Mesodermal cell (in vitro differentiated cells): ENCODE measurements around the gene DDAH2.
A peak's percentile ranks its signal among the peaks of the same experiment; 100 is the strongest.

Source experiments
- H3K27ac ChIP-seq: 2 replicates; pipeline ENCODE4 v1.7.0; 2013; ENCODE audit warnings: mild to moderate bottlenecking, low read depth, low read length, moderate library complexity; ENCODE audit not compliant: severe bottlenecking
- H3K36me3 ChIP-seq: 2 replicates; pipeline ENCODE4 v1.7.1; 2013; ENCODE audit warnings: mild to moderate bottlenecking, low read length, moderate library complexity; ENCODE audit not compliant: control insufficient read depth, insufficient read depth
- H3K4me1 ChIP-seq: one replicate; pipeline ENCODE4 v1.7.1; 2013; ENCODE audit warnings: mild to moderate bottlenecking, low read length; ENCODE audit not compliant: insufficient read depth, control insufficient read depth, poor library complexity, severe bottlenecking
- H3K4me3 ChIP-seq: 2 replicates; pipeline ENCODE4 v1.7.0; 2013; ENCODE audit warnings: low read length, control low read depth, mild to moderate bottlenecking; ENCODE audit not compliant: insufficient read depth, poor library complexity, severe bottlenecking; ENCODE audit errors: extremely low read depth
- H3K9me3 ChIP-seq: 2 replicates; pipeline ENCODE4 v1.7.1; 2013; ENCODE audit warnings: mild to moderate bottlenecking, low read length, moderate library complexity; ENCODE audit not compliant: control insufficient read depth
- WGBS, 2 experiments: methylation state at CpG; one replicate each; pipeline ENCODE4 v1.1.5; 2013; ENCODE audit warnings: missing lambda C conversion rate in 2 of 2; ENCODE audit not compliant: insufficient coverage in 2 of 2; 5-methylcytosine and 5-hydroxymethylcytosine counted together

DDAH2 gene

GRCh38 chr6:31739639-31740396 lies 10.7 kb upstream of the DDAH2 start, which contains the start of gene MSH5:
Gene MSH5 (plus strand): TSS chr6:31740005. CDS start chr6:31740467, 462 bp downstream.
- Histone ChIP-seq H3K4me3 (peak within 1 kb of the TSS; percentile 72), H3K9me3 (no peaks in the 10 kb centered on the region), H3K4me1 (peaks cover 33% of the 10 kb centered on the region), H3K27ac (peak within 1 kb of the TSS; percentile 82), H3K36me3 (peaks cover 36% of the 10 kb centered on the region)
- WGBS, 2 experiments = 3 to 6% methylated on average over 33 to 46 of the region's 58 CpGs

- H3K9me3 ChIP-seq = no peaks in the 10 kb centered on the region
- peaks cover 38% of the 10 kb centered on the region for H3K36me3 ChIP-seq
- peak overlapping the region; percentile 98 for H3K4me3 ChIP-seq
- WGBS, 2 experiments = 49 to 57% methylated on average over 4 of the region's 6 CpGs
- H3K4me1 ChIP-seq = peaks cover 39% of the 10 kb centered on the region
- peak overlapping the region; percentile 98 for H3K27ac ChIP-seq
Measured at GRCh38 chr6:31737991-31738979, 9.2 kb upstream of the DDAH2 start.

- Histone ChIP-seq H3K27ac (peak overlapping the region; percentile 98), H3K4me3 (peak overlapping the region; percentile 98), H3K4me1 (peaks cover 40% of the 10 kb centered on the region), H3K36me3 (peaks cover 38% of the 10 kb centered on the region), H3K9me3 (no peaks in the 10 kb centered on the region)
- 31 to 38% methylated on average over 3 to 5 of the region's 7 CpGs for WGBS, 2 experiments
Measured at GRCh38 chr6:31737315-31737990, 8.4 kb upstream of the DDAH2 start.

- Histone ChIP-seq H3K4me3 (peak overlapping the region; percentile 98), H3K27ac (peak overlapping the region; percentile 98)
Measured at GRCh38 chr6:31736768-31737314, 7.7 kb upstream of the DDAH2 start.

GRCh38 chr6:31736021-31736767 lies 7.1 kb upstream of the DDAH2 start, which contains the start of gene CLIC1:
Gene CLIC1 (minus strand): TSS chr6:31736530. CDS start chr6:31736300, 230 bp downstream.
- H3K36me3 ChIP-seq = peaks cover 38% of the 10 kb centered on the region
- peak within 1 kb of the TSS; percentile 98 for H3K4me3 ChIP-seq
- 0% methylated on average over 1 to 9 of the region's 24 CpGs for WGBS, 2 experiments
- H3K4me1 ChIP-seq = peaks cover 53% of the 10 kb centered on the region
- H3K9me3 ChIP-seq = no peaks in the 10 kb centered on the region
- peak within 1 kb of the TSS; percentile 98 for H3K27ac ChIP-seq

More at GRCh38 chr6:31736768-31737314, 7.7 kb upstream of the DDAH2 start:
- Histone ChIP-seq H3K9me3 (no peaks in the 10 kb centered on the region), H3K4me1 (peaks cover 46% of the 10 kb centered on the region), H3K36me3 (peaks cover 38% of the 10 kb centered on the region)
- WGBS, 2 experiments = 44 to 53% methylated on average over 6 to 8 of the region's 10 CpGs

- H3K36me3 ChIP-seq = peaks cover 41% of the 10 kb centered on the region
Measured at GRCh38 chr6:31734821-31735406, 5.8 kb upstream of the DDAH2 start.

GRCh38 chr6:31734247-31734820 lies 5.2 kb upstream of the DDAH2 start:
- H3K36me3 ChIP-seq = peaks cover 41% of the 10 kb centered on the region
- peak overlapping the region; percentile 98 for H3K4me3 ChIP-seq
- peak overlapping the region; percentile 98 for H3K27ac ChIP-seq
- H3K4me1 ChIP-seq = peaks cover 54% of the 10 kb centered on the region
- WGBS, 2 experiments = 0% methylated on average over 2 of the region's 2 CpGs; no CpG with 5 or more reads in 1 of the 2 experiments
- H3K9me3 ChIP-seq = no peaks in the 10 kb centered on the region

More at GRCh38 chr6:31734821-31735406, 5.8 kb upstream of the DDAH2 start:
- Histone ChIP-seq H3K27ac (peak overlapping the region; percentile 98), H3K9me3 (no peaks in the 10 kb centered on the region), H3K4me1 (peaks cover 54% of the 10 kb centered on the region), H3K4me3 (peak overlapping the region; percentile 98)
- 0% methylated on average over 13 to 16 of the region's 18 CpGs for WGBS, 2 experiments

- WGBS, 2 experiments = 92 to 96% methylated on average over 4 of the region's 4 CpGs
- H3K36me3 ChIP-seq = peaks cover 43% of the 10 kb centered on the region
- H3K27ac ChIP-seq = peak overlapping the region; percentile 98
- H3K4me3 ChIP-seq = peak overlapping the region; percentile 98
- H3K4me1 ChIP-seq = peaks cover 50% of the 10 kb centered on the region
- no peaks in the 10 kb centered on the region for H3K9me3 ChIP-seq
Measured at GRCh38 chr6:31733734-31734133, 4.6 kb upstream of the DDAH2 start.

- Histone ChIP-seq H3K4me3 (no peak overlapping the region), H3K4me1 (peaks cover 36% of the 10 kb centered on the region), H3K36me3 (peaks cover 60% of the 10 kb centered on the region), H3K27ac (peak overlapping the region; percentile 5), H3K9me3 (no peaks in the 10 kb centered on the region)
- 50 to 60% methylated on average over 1 to 2 of the region's 3 CpGs for WGBS, 2 experiments
Measured at GRCh38 chr6:31732029-31732428, 2.9 kb upstream of the DDAH2 start.
